Stimulated activated CD8-positive, alpha-beta memory T cell treated with anti-CD3 and anti-CD28 coated beads, Interleukin-15, amount 100 ng/mL, for 1 hour (primary cell): ENCODE measurements around the gene SH3RF3.

Source experiments
- DNase-seq: peaks from one replicate; pipeline ENCODE4 v3.0.0-alpha.2; 2020; ENCODE audit warnings: low read depth

The SH3RF3 gene

DNA sequence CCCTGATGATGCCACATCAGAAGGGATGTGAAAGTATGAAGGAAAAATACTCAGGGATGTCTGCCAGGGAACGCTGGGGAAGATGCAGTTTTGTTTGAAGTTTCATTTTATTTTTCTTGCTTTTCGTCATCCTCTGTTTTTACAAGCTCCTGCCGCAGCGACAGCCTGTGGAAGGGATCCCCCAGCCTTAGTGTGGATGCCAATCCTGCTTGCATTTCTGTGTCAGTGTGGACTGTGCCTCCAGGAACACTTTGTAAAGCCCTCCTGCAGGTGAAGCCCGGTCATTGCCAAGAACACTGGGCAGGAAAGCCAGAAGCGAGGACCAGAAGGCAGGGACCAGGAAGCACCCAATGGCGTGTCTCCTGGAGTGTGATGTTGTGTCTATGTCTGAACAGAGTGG lies 250.5 kb downstream of the SH3RF3 start:
- no peak for DNase-seq

DNA sequence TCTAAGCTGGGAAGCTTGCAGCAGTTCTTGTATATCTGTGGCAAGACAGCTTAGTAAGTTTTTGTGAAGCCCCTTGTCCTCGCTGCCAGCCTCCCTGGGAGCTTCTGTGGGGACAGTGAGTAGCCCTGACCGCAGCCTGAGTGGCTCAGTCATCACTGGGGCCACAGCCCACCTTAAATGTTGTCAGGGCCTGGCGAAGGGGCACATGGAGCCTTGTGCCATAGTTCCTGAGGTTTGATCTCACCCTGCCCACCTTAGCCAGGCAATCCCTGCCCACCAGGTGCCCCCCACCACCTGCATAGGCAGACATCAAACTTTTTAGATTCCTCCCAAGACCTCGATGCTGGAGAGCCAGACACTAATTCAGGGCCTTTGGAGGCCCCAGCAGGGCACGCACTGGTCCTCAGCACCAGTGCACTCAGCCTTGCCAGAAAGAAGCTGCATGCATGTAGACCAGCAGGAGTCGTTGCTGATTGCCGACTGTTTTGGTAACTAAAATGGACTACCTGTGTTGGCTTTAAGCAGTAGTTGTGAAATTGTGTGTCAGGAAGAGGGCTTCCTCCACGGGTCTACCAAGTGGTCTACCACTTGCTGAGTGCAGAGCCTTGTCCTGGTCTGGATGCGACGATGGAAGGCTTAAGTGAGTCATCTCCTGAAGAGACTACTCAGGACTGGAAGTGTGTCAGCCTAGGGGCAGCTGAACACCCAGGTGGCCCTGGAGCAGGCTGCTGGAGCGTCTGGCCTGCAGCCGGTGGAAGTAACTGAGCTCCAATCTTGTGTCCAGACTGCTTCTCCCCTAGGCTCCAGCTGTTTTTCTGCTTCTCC lies 251.7 kb downstream of the SH3RF3 start:
- no peak for DNase-seq

DNA sequence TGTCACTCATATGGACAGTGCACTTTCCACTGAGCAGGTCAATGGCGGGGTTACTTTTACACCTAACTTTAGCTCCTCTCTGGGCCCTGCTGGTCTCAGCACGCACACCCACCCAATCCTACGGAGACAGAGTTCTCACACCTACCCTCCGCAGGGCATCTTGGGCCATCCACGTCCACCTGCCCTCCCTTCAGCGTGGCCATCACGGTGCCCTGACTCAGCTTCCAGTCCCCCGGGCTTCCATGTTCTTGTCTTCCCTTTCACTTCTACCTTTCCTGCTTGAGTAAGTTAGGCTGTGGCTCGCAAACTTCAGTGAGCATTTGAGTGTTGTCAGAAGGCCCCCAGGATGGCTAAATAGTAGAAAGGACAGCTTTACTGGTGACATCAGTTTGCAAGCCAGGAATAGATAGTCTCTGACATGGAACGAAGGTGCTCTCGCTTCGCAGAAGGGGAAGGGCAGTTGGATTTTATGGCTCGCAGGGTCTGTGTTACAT lies 252.4 kb downstream of the SH3RF3 start:
- no peak for DNase-seq

DNA sequence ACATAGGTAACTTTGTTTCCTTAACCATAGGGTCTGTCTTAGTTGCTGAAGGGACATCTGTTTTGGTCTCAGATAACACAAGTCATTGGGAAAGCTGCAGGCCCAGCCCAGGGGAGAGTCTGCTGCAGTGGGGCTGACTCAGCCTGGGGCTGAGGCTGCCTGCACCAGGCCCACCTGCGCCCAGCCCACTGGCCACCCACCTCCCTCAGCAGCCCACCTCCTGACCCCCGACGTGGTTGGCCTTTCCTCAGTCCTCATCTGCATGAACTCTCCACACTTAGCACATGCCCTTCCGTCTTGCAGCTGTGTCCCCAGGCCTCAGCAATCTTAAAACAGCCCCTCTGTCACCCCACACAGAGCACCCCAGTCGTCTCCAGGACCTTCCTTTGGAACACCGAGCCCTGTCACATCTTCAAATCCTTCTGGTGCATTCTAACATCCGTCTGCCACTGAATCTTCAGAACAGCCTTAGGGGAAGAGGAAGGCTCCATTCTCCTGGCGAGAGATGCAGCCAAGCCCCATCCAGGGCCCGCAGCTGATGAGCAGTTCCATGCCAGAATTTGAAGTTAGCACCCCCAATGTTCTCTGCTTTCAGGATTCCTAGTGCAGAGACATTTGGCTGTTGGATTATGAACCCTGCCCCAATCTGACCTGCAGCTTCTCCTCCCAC lies 253.4 kb downstream of the SH3RF3 start:
- DNase-seq: no peak

DNA sequence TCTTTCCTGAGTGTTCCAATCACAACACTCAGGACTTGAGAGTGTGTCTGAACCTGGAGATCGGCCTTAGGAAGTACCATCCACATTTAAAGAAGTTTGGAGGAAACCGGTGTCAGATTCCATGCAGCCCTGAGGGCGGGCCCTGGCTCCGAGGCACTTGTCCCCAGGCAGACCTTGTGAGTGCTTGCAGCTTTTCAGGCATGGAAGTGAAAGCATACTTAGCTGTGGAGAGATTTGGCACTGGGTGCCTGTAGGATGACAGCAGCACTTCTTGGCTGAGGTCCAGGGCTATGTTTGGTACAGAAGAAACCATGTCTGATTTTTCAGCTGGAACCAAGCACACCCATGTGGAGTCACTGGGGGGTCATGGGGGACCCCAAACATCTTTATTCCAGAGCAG lies 253.9 kb downstream of the SH3RF3 start:
- no peak for DNase-seq

DNA sequence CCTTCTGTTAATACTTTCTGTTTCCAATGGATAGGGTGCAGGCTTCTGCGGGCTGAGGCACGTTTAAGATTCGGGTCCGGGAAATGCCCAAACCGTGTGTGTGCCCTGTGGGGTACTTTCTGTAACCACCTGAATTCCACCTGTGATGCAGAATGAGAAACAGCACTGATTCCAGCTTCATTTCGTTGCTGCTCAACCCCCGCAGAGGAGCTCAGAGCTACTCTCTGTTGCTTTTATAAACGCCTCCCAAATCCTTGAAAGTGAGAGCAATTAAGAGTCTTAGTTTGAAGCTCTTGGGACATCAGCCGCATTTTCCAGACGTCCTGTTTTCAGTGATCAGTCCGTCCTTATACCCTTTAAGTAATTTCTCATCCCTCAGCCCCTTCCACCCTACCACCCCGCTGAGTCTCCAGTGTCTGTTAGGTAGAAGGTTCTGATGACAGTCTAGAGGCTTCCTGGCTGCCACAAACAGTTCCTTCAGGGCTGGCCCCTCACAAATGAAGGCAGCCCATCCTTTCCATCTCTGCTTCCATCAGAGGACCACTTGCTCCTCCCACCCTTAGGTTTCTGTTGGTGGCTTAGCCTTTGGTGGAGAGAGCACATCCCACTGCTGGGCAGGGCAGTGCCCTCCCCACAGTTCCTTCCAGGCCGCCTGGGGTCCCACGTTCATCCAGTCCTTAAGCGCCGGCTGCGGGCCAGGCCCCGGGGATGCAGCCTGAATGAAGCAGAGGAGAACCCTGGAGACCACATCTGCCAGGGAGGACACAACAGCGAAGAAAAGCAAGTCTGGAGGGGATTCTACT lies 254.7 kb downstream of the SH3RF3 start:
- DNase-seq: no peak

DNA sequence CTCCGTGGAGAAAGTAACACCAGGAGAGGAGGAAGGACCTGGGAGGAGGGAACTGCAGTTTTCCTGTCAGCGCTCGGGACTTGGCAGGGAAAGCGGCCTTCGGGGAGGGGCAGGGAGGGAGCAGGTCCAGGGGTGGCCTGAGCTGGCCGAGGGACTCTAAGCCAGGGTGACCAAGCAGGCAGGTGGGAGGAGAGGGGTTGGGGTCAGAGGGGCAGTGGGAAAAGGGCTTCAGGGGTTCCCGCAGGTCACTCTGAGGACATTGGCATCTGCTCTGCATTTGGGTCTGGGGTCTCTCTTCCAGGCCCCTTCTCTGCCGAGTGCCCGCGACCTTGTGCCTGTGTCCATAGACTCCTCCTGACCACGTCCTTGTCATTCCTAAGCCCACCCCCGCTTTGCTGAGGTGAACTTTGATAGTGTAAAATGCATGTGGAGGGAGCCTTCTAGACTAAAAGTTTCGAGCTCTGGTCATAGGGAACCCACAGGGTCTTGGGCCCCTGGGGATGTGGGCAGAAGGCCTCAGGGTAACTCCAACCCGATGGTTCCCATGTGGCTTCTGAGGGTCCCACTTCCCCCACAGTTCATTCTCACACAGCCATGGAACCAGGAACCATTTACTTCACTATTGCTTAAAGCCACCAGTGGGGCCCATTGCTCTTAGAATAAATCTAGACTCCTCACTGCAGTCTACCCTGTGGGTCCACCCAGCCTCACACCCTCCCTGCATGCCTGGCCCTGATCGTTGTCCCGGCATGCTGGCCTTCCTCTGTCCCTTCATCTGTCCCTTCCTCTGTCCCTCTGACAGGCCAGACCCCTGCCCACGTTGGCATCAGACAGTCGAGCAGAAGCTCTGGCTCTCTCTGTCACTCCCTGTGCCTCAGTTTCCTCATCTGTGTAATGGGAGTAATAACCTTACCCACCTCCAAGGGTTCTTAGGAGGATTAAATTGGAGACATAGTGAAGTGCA lies 255.6 kb downstream of the SH3RF3 start:
- no peak for DNase-seq

DNA sequence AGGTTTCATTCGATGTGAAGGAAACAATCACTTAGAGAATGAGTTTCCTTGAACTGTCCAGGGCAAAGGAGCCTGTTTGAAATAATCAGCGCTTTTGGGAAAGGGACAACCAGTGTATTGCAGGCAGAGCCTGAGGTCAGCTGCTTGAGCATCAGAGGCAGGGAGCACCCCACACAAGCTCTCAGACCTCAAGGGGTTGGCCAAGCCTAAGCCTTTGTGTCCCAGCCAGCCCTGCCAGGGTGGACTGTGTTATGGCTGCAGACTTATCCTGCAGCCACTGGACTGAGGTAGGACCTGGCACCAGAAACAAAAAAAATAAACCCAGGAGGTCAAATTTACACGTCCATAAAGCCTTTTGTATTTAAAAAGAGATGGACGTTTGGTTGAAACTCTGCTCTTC lies 256.5 kb downstream of the SH3RF3 start:
- DNase-seq: no peak

DNA sequence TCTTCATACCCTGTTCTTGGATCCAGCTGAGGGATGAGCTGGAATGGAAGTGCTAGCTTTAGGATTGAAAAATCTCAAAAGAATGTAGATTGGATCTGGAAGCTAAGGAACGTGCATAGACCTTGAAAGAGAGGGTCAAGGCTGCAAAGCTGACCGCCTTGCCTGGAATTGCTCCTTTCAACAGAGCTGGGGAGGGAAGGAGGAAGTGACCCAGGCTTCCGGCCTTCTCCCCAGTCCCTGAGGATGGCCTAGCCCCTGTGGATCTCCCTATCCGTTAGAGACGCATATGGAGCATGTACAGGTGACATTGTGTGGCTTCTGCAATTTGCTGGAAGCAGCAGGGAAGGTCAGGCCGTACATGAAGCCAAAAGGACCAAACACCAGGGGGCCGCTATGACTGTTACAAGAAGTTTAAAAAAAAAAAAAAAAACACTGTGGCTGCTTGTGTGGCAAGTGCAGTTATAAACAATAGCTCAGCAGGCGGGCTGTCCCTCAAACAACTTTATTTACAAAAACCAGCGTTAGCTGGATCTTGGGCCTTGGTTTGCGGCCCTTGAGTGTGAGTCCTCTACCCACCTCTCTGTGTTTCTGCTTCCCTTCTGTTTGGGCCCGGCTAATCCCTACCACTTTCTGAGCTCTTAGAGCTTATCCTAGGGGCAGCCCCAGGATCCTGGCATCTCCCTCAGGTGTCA lies 257.1 kb downstream of the SH3RF3 start:
- no peak for DNase-seq

DNA sequence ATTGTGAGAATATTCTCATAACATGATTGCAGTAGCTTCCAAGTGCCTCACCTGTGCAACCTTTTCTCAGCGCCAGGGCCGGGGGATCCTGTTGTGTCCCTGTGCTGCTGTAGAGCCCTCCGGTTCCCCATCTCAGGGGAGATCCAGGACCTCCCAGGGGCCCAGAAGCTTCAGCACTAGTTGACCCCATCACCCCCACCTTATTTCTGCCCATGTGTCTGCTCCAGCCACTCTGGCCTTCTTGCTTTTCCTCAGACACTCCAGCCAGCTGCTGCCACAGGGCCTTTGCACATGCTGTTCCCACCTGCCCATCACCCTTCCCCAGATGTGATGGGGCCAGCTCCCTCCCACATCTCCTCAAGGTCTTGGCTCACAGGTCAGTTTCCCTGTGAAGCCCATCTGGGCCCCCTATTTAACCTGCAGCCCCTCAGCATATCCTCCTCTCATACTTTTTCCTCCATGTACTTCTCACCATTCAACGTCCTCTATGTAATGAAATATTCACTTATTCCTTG lies 258.3 kb downstream of the SH3RF3 start:
- DNase-seq: no peak

DNA sequence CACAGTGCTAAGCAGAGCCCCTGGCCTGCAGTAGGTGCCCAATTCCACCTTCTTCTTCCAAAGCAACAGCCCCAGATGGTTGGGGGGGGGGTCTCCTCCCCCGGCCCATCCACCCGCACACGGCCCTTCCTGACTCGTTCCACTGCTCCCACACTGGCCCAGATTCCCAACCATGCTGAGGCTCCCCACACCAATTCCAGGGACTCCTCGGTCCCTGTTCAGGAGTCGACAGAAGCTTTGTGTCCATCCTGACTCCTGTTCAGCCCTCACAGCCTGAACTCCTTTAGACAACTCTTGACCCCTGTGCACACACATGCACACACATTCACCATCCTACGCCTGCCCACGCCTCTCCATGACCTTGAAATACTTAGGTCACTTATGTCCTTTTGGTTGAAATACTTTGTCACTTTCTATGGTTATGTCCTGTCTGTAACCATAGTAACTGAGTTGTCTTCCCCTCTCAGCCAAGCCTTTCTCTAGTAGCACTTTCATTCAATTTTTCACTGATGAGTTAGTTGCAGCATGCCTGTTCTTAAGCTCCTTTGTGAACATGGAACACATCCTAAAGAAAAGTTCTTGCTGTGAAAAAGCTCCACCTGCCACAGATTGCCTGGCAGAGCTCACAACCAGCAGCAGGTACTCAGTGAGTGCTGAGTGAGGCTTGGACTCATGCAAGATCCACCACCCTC lies 258.9 kb downstream of the SH3RF3 start:
- DNase-seq: no peak

DNA sequence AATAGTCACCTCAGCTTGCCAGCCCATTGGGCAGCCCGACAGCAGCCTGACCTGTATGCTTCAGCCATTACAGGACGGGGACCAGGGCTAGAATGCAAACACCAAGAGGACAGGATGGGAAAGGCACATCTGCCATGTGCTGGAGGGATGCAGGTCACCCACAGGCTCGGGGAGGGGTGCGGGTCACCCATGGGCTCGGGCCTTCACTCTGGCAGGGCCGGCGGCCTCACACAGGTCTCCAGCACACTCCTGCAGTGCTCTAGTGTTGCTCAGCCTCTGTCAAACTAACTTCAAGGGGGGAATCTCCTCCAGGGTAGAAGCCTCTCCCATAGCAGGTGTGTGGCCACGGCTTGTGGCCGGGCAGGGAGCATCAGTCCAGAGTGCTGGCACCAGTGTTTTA lies 262.2 kb downstream of the SH3RF3 start:
- no peak for DNase-seq

DNA sequence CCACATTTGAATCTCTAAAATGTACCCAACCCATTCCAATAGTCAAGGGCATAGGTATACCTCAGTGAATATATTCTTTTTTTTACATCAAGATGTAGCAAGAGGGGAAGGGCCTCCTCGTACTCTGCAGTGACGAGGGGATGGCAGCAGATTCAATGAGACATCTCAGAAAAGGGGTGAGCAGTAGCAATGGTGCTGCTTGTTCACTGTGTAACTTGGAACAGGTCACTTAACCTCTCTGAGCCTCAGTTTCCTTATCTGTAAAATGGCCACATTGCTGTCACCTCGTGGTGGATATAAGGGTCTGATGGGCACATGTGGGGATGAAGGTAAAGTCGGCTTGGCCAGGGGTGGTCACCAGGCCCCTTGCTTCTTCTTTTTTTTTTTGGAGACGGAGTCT lies 263.1 kb downstream of the SH3RF3 start:
- DNase-seq: no peak

DNA sequence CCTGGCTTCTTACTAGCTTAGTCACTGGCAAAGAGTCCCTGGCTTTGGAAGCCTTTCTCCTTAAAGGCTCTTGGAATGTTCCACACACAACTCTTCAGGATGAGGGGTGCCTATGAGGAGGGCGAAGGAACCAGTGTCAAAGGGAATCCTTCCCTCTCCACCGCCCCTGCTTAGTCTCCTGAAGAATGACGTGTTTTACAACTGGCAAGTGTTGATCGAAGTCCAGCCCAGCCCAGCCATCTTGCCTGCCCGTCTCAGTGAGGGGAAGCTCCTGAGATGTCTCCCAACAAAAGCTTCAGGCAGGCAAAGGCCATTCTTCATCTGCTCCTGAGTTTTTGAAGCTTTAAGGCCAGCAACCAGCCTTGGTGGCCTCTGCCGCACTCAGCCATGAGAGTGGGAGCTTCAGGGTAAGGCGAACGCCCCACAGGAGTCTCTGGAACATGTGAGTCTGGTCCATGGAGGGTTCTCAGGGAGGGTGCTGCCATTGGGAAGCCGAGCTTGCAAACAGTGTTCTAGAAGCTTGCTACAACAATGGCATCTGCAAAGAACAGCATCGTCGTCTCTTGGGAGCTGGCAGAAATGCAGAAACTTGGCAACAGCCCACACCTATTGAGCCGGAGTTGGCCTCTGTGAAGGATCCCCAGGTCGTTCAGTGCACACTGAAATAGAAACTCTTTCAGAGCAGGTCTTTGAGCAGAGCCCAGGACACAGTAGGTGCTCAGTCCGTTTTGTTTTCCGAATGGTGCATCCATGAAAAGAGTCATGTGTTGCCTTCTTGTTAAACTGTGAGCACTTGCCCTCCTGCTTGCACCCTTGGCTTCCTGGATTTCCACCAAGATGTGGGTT lies 264.0 kb downstream of the SH3RF3 start:
- no peak for DNase-seq

DNA sequence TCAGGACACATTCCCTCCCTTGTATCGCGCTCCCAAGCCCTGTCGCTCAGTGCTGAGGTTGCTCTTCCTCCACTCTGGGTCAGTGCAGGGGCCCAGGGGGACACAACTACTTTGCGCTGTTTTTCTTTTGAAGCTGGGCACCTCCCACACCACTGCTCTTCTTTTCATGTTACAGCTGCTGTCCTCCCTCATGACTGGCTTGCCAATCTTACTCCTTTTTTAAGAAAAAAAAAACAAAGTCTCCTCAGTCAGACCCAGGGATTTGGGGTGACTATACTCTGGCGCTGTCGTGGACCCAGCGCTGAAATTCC lies 264.6 kb downstream of the SH3RF3 start:
- no peak for DNase-seq

DNA sequence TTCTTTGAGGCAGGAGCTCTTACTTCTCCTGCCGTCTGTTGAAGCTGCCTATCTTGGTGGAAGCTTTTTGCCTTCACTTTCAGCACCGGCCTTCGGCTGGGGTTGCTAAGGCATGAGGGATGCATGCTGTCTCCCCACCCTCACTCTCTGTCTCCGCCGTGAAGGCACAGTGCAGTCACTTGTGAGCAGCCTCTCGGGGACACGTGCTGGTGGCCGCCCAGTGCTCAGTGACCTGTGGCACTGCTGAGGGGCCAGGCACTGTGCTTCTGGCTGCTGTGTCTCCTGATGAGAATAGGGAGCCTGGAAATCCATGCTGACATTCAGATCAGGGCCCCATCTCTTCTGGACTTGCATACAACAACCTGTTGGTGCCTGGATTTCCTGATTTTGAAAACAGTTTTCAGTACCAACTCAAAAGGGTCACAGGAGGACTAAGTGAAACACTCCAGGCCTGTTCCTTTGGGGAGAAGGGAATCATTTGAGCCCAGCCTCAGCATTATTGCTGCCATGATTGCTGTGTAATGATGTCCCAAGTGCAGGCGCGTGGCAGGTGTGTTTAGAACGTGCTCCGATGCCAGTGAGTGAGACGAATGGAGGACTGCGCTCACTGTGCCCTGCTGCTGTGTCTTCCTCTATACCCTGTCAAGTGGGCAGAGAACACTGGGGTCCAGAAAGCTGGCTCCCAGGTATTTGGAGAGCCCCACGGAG lies 266.6 kb downstream of the SH3RF3 start:
- no peak for DNase-seq

DNA sequence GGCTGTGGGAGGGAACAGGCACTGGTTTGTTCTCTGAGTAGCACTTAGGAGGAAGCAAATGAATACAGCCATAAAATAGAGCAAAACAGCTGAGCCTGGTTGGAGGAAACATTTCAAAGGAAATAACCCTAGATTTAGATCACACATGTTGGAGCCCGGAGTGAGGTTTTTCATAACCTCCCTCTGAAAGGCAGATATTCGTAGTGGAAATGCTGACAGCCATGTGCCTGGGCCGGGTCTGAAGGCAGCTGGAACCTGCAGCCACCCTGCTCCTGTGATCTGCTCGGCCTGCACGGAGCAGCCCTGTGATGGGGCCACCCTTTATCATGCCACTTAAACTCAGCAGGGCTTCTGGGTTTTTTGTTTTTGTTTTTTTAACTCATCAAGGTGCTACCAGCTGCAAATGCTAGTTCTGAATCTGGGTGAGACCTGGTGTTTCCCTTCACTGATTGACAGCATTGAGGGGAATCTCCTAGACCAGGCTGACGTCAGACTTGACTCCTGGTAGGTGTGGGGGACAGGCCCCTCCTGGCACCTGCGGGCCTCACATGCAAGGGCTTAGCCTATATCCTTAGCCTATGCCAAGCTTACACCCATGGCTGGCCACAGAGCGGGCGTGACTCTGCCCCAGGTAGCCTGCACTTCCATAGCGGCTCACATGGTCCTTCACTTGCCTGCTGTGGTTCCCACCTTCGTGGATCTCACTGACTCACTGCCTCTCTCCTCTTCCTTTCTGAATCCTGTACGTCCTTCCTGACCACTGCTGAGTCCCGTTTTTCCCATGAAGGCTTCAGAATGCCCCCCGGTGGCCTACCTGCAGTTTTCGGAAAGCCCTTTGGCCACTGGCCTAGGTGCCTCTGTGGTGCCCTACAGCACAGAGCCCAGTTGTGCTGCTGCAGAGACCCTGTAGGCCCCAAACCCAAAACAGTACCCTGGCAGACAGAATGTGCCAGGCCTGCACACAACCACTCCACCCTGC lies 267.5 kb downstream of the SH3RF3 start:
- no peak for DNase-seq
